HS-27A (cell line): ENCODE measurements around the gene ABAT.
A peak's percentile ranks its signal among the peaks of the same experiment; 100 is the strongest.

Source experiments
- DNase-seq: peaks from one replicate; pipeline ENCODE4 v3.0.0-alpha.2; 2012; ENCODE audit warnings: low read depth, missing footprints

The ABAT gene

GRCh38 chr16:8674413-8675022 lies at the start of gene ABAT:
ABAT (plus strand) TSS chr16:8674617; CDS start chr16:8735740, 61,123 bp downstream.
- DNase-seq = peak; percentile 23

DNA sequence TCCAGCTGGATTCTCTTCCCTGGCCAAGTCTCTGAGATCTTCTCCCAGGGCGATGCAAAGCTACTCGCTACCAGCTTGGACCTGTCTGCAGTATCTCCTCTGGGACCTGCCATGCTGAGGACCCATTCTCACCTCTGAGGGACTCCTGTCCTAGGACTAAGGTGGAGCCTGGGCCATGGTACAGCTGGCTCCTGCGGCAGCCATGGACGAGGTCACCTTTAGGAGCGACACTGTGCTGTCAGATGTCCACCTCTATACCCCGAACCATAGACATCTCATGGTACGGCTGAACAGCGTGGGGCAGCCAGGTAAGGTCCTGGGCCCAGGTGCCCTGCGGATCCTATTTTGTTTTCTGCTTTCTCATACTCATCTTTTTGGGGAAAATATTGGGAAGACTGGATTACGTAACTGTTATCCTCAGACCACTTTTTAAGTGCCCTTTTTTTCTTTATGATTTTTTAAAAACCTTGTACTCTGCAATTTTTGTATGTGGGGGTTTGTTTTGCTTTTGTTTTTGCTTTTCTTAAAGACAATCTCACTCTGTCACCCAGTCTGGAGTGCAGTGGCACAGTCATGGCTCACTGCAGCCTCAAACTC lies 48.8 kb upstream of the ABAT start:
- no peak for DNase-seq

DNA sequence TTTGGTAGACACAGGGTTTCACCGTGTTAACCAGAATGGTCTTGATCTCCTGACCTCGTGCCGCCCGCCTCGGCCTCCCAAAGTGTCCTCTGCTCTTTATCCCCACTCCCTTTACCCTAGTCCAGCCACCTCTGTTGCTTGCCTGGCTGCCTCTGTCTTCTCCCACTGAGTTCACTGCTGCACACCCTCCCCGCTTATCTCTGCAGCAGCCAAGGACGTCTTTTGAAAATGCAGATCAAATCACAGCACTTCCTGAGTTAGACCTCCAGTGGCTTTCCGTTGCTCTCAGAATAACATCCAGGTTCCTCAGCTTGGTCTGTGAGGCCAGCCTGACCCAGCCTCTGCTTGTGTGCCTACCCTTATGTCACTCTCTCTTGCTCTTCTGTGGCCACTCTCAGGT lies 47.5 kb upstream of the ABAT start:
- no peak for DNase-seq

GRCh38 chr16:8627456-8627855 lies 47.0 kb upstream of the ABAT start:
- no peak for DNase-seq

DNA sequence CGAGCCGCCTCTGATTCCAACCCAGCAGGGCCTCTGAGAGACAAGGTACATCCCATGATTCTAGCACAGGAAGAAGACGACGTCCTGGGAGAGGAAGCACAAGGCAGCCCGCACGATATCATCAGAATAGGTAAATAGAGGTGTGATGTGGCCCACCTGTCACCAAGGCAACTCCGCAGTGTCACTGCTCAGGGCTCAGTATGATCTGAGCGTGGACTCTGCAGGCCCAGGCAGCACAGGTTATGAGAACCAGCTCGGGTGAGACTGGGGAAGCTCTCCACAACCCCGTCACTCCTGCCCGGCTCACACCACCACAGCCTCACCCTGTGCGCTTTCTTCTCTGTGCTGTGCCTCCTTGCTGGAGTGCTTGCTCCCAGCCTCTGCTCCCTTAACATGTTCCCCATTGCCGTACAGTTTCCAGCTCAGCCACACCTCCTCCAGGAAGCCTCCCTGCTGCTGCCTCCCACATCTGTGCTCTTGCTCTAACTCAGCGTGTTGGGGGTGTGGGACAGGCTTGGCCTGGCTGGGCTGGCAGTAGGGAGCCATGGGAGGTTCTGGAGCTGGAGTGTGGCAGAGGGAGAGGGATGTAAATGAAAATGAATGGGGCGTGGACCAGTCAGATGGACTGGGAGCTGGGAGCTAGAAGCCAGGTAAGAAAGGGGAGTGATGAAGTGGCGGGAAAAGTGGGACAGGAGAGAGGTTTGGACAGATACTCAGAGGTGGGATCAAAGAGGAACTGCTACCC lies 45.3 kb upstream of the ABAT start:
- no peak for DNase-seq

DNA sequence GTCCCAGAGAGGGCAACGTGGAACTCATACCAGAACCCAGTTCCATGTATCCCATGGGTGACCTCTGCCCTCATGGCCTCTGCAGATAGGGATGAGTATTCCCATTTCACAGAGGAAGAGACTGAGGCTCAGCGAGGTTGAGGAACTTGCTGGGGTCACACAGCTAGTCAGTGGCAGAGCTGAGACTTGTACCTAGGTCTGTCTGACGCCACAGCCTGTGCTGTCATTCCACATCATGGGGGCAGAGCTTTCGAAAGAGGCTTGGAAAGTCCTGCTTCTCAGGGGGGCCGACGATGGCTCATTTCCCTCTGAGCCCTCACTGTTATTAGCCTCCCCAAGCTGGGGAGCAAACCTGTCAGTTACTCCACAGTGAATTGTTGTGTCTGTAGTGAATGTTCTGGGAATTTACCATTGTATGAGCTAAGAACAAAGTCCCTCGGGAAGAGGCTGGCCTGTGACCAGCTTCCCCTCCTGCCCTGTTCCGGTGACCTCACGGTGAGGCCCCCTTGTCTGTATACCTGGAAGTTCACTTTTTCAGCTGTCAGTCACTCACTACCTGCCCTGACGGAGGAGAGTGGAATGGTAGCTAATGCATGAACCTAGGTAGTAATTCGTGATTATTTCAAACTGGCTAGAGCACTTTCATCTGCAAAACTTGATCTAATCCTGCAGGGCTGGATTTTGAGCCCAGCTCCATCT lies 44.0 kb upstream of the ABAT start:
- DNase-seq = no peak

DNA sequence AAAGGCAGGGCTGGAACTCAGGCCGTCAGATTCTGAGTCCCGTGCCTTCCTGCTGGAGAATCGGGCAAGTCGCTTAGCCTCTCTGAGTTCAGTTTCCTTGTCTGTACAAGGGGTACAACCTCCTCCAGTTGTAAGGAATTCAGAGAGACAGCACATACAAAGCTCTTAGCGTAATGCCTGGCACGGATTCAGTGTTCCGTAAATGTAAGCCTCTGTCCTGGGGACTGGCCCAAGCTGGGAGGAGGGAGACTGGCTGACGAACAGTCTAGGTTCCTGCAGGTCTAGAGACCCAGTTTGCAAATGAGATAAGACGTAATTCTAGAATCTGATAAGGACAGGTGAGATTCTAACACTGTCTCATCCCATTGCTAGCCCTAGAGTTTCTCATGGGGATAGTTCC lies 43.0 kb upstream of the ABAT start:
- no peak for DNase-seq

DNA sequence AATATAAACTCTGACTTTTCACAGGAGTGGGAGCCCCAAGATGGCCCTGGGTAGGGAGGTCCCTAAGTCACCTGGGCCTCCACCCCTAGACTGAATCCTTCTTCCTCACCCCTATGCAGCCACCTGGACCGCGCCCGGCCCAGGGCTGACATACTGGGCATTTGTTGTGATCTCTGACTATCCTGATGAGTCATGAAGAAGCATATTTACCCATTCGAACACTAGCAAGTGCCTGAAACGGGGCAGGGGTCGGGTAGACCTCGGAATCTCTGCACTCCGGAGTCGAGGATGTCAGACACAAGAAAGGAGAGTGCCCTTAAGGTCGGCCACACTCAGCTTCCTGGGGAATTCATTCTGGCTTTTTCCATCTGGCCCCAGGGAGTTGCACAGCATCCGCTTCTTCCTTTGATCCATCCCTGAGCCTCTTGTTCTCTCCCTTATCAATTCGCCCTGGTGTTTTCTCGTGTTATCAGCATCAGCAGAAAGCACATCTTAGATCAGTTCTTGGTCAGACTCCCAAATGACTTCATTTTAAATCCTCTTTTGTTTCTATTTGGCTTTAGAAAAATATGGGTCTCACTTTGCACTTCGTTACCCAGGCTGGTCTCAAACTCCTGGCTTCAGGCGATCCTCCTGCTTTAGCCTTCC lies 42.5 kb upstream of the ABAT start:
- no peak for DNase-seq

DNA sequence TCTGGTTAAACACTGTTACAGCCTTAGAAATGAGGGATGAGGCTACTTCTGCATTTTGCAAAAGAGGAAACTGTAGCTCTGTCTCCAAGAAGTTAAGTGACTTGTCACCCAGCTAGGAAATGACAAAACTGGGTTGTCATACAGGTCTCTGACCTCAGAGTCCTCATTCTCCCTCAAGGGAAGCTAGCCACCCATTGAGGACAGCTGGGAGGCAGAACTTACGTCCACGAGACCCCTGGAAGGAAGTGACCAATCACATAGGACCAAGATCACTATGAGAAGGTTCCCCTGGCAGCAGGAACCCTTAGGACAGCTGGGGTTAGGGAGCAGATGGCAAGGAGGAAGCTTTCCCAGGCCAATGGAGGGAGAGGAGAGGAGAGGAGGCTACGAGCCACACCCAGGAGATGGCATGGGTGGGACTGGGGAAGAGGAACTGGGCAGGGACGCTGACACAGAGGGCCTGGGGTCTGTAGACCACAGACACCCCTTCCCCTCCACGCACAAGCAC lies 41.7 kb upstream of the ABAT start:
- no peak for DNase-seq

DNA sequence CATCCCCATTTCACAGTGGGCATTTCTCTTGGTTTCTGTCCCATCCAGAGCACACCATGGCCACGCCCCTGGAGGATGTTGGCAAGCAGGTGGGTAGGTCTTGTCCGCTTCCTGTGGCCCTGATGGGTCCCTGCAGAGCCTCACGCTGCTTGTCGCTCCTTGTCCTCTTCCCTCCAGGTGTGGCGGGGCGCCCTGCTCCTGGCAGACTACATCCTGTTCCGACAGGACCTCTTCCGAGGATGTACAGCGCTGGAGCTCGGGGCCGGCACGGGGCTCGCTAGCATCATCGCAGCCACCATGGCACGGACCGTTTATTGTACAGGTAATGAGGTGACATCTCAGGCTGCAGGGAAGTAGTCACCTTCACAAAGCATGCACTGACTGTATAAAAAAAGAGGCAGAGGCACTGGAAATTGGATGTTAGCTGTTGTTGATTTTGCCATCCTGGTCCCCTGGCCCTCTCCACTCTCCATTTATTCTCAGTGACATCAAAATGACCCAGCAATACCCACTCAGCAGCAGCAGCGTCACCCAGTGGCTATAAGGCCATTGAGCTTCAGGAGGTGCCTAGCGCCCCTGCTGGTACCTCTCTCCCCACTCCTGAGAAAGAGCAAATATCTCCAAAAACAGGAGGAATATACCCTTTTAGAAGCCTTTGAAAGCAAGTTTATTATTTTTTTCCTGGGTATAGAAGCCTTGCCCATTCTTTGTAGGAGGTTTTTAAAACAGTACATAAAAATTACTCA lies 39.3 kb upstream of the ABAT start:
- DNase-seq = no peak

DNA sequence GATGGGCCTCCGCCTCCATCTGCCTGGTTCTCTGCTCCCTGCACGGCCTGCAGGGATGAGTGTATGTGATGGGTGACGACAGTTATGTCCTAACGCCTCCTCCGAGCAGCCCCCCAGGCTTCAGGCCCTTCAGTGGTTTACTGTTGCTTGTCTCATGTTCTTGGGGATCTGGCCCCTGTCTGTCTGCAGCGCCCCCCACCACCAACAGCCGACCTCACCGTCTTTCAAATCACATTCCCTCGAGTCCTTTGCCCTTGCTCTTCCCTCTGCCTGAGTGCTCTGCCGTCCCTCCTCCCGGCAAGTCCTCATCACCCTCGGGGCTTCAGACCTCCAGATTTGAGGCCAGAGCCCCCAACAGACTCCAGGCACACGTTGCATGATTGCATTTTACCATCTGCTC lies 34.7 kb upstream of the ABAT start:
- DNase-seq = no peak

DNA sequence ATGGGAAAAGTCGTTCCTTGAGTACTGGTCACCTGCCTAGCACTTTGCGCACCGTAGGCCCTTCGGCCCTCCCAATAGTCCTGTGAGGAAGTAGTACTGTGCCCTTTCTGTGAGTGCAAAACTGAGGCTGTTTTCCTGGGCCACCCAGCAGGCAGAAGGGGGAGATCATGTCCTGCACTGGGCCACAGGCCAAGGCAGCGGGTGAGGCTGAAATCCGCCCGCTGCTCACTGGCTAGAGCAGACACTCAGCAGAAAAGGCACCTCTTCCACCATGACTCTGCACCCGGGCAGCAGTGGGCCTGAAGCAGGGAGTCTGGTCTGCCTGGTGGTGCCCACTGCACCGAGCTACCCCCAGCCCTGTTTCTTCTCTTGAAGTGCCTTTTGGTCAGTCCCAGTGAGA lies 32.7 kb upstream of the ABAT start:
- no peak for DNase-seq

DNA sequence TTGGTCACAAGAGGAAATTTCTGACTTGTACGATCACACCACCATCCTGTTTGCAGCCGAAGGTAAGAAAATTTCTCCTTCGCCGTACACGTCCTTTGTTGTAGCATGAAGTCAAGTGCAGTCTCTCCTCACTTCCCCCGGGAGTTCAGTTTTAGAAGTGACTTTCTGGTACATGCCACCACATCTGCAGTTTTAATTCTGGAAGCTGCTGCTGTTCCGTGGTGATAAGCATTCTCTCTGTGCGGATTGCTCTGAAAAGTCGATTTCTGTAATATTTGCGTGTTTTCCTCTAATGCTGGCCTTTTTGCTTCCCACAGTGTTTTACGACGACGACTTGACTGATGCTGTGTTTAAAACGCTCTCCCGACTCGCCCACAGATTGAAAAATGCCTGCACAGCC lies 32.3 kb upstream of the ABAT start:
- DNase-seq = no peak

GRCh38 chr16:8644211-8645140 lies 29.9 kb upstream of the ABAT start:
- DNase-seq = no peak

DNA sequence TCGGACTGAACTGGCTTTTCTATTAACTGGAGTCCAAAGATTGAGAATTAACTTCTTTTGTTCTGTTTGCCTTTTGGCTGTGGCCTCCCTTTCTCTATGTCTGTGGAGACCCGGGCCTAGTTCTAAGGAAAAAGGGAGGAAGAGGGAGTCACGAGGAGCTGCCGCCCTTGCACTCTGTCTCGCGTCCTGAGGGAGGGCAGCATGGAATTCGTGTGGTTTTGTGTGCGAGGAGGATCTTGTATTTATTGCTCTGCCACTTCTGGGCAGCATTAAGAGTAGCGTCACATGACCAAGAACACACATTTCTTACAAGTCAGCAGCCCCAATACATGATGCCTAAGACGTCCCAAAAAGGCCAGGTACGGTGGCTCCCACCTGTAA lies 29.3 kb upstream of the ABAT start:
- DNase-seq = no peak

DNA sequence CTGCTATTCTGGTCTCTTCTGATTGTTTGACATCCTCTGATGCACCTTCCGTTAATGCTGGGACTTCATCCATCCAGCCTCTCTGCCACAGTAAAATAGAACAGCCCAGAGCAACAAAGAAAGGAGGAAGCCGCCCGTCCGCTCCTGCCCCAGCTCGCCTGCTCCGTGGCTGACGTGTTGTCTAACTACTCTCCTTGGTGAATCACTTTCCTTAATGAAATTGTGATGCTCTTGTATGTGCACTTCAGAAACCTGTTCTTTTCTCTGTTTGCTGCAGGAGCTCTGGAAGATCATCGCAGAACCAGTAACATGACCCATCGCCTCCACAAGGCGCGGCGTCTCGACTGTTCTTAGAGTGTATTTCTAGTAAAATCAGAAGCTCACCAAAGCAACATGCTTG lies 28.6 kb upstream of the ABAT start:
- no peak for DNase-seq

DNA sequence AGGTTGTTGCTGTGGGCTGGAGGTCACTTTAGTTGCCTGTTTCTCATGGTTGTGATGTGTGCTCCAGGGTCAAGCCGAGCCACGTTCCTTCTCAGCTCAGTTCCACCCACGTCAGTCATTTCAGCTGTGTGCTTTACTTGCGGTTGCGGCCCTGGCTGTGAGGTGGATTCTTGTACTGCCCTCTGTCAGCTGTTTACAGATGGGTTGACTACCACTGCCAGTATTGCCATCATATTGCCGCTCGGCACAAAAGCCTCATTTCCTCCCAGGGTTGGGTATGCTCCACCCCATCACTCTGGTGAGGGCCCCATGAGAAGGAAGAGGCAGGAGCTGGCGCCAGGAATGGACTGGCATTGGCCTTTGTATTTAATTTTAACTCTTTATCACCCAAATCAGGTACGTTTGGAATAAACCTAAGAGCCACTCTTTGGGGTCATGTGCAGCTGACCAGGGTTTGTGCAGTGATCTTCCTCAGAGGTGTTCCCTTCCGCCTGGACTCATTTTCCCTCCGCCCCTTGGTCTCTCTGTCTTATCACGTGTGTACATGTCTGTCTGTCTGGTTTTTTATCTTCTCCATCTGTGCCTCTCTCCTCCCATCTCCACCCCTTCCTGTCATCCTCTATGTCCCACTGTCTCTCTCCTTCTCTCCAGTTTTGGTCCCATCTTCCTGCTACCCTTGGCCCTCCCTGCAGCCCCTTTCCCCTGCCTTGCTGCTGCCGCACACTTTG lies 27.9 kb upstream of the ABAT start:
- DNase-seq = no peak

DNA sequence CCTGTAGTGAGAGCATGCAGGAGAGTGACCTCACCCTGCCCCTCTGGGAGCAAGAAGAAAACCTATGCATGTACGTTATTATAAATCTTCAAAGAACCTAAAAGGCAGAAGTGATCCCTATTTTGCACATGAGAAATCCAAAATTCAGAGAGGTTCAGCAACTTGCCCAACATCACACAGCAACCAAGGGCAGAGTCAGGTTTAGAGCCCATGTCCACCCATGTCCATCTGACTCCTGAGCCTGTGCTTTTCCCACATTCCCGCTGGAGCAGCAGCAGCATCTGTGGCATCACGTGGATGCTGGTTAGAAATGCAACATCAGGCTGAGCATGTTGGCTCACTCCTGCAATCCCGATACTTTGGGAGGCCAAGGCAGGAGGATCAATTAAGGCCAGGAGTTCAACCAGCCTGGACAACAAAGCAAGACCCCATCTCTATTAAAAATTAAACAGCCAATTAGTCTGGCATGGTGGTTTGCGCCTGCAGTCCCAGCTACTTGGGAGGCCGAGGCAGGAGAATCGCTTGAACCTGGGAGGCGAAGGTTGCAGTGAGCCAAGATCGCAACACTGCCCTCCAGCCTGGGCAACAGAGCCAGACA lies 26.6 kb upstream of the ABAT start:
- no peak for DNase-seq

GRCh38 chr16:8648877-8649276 lies 25.5 kb upstream of the ABAT start:
- no peak for DNase-seq
